ENCODE measurements around the gene SUPV3L1.
A peak's percentile ranks its signal among the peaks of the same experiment; 100 is the strongest.
"Not testable (repeated sequence)": the region's sequence is repeated elsewhere in the genome, so short reads cannot be mapped to it uniquely, and the experiment has no call there.

Gene SUPV3L1

GRCh38 chr10:69179743-69180524 is at the start of gene SUPV3L1:
Gene SUPV3L1 (plus strand): TSS chr10:69180234. CDS start chr10:69180292, 58 bp downstream.
- DNase-seq (ENCODE audit: low spot score): peak; percentile 98

GRCh38 chr10:69130251-69130650 is 49.8 kb upstream of the SUPV3L1 start:
- DNase-seq (ENCODE audit: low spot score): no peak

GRCh38 chr10:69139961-69140360 is 40.1 kb upstream of the SUPV3L1 start:
- no peak for DNase-seq (ENCODE audit: low spot score)

GRCh38 chr10:69141304-69141703 is 38.7 kb upstream of the SUPV3L1 start:
- DNase-seq (ENCODE audit: low spot score): no peak

- DNase-seq (ENCODE audit: low spot score): not testable (repeated sequence)
These were observed 38.0 kb upstream of the SUPV3L1 start for GRCh38 chr10:69142074-69142473.

- no peak for DNase-seq (ENCODE audit: low spot score)
These were observed 37.1 kb upstream of the SUPV3L1 start for GRCh38 chr10:69142983-69143382.

- DNase-seq (ENCODE audit: low spot score): no peak
These were observed 34.7 kb upstream of the SUPV3L1 start for GRCh38 chr10:69145329-69145728.

GRCh38 chr10:69145864-69146263 is 34.2 kb upstream of the SUPV3L1 start:
- DNase-seq (ENCODE audit: low spot score): no peak

- no peak for DNase-seq (ENCODE audit: low spot score)
These were observed 33.3 kb upstream of the SUPV3L1 start for GRCh38 chr10:69146759-69147158.

- DNase-seq (ENCODE audit: low spot score): no peak
These were observed 28.1 kb upstream of the SUPV3L1 start for GRCh38 chr10:69151984-69152383.

- DNase-seq (ENCODE audit: low spot score): no peak
These were observed 26.8 kb upstream of the SUPV3L1 start for GRCh38 chr10:69153227-69153626.

GRCh38 chr10:69160809-69161241 is 19.2 kb upstream of the SUPV3L1 start:
- DNase-seq (ENCODE audit: low spot score): no peak

GRCh38 chr10:69168493-69168892 is 11.5 kb upstream of the SUPV3L1 start:
- no peak for DNase-seq (ENCODE audit: low spot score)

GRCh38 chr10:69172241-69172982 is 7.6 kb upstream of the SUPV3L1 start:
- DNase-seq (ENCODE audit: low spot score): no peak

GRCh38 chr10:69175326-69175725 is 4.7 kb upstream of the SUPV3L1 start:
- DNase-seq (ENCODE audit: low spot score): not testable (repeated sequence)

- no peak for DNase-seq (ENCODE audit: low spot score)
These were observed 3.2 kb upstream of the SUPV3L1 start for GRCh38 chr10:69176823-69177222.

GRCh38 chr10:69179089-69179742 is 818 bp upstream of the SUPV3L1 start:
- DNase-seq (ENCODE audit: low spot score): no peak

GRCh38 chr10:69180525-69181204 is 631 bp downstream of the SUPV3L1 start:
- no peak for DNase-seq (ENCODE audit: low spot score)

GRCh38 chr10:69181433-69181832 is 1.4 kb downstream of the SUPV3L1 start:
- DNase-seq (ENCODE audit: low spot score): no peak

- DNase-seq (ENCODE audit: low spot score): no peak
These were observed 2.0 kb downstream of the SUPV3L1 start for GRCh38 chr10:69182005-69182404.

GRCh38 chr10:69186524-69186923 is 6.5 kb downstream of the SUPV3L1 start:
- DNase-seq (ENCODE audit: low spot score): no peak

- DNase-seq (ENCODE audit: low spot score): no peak
These were observed 21.0 kb downstream of the SUPV3L1 start for GRCh38 chr10:69201045-69201444.

All from pons (tissue), 1 donor.